ENCODE results near the gene MAP4K4.

DNA sequence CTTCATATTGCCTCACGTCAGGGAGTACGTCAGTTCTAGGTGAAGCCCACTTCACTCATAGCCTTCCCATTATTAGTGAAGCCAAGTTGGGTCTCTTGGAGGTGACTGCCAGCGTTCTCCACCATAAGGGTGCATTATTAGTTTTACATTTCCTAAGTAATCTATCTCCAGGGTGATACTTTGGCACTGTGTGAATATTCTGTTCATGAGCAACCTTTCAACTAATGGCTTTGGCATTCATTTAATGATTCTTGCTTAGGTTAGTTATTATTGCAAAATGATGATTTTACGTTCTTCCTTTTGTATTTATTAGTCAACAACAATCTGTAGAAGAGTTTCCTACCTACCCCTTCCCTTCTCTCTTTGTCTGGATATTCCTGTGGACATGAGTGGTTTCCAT lies 97.5 kb downstream of the MAP4K4 start:
- TF ChIP-seq, protein P1, sequence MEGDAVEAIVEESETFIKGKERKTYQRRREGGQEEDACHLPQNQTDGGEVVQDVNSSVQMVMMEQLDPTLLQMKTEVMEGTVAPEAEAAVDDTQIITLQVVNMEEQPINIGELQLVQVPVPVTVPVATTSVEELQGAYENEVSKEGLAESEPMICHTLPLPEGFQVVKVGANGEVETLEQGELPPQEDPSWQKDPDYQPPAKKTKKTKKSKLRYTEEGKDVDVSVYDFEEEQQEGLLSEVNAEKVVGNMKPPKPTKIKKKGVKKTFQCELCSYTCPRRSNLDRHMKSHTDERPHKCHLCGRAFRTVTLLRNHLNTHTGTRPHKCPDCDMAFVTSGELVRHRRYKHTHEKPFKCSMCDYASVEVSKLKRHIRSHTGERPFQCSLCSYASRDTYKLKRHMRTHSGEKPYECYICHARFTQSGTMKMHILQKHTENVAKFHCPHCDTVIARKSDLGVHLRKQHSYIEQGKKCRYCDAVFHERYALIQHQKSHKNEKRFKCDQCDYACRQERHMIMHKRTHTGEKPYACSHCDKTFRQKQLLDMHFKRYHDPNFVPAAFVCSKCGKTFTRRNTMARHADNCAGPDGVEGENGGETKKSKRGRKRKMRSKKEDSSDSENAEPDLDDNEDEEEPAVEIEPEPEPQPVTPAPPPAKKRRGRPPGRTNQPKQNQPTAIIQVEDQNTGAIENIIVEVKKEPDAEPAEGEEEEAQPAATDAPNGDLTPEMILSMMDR (IDR thresholded peaks at IDR 0.05), result no peak
- no peak for TF ChIP-seq POLR2A (IDR thresholded peaks at IDR 0.05)

Measured in adrenal gland (tissue), 5 donors.